ENCODE data around the gene YOD1.

GRCh38 chr1:207039380-207040180 is 11.4 kb downstream of the YOD1 start:
- TF ChIP-seq, protein P1, sequence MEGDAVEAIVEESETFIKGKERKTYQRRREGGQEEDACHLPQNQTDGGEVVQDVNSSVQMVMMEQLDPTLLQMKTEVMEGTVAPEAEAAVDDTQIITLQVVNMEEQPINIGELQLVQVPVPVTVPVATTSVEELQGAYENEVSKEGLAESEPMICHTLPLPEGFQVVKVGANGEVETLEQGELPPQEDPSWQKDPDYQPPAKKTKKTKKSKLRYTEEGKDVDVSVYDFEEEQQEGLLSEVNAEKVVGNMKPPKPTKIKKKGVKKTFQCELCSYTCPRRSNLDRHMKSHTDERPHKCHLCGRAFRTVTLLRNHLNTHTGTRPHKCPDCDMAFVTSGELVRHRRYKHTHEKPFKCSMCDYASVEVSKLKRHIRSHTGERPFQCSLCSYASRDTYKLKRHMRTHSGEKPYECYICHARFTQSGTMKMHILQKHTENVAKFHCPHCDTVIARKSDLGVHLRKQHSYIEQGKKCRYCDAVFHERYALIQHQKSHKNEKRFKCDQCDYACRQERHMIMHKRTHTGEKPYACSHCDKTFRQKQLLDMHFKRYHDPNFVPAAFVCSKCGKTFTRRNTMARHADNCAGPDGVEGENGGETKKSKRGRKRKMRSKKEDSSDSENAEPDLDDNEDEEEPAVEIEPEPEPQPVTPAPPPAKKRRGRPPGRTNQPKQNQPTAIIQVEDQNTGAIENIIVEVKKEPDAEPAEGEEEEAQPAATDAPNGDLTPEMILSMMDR (conservative IDR thresholded peaks at IDR 0.05), result no peak
- no peak for TF ChIP-seq EZH2 (IDR thresholded peaks at IDR 0.05; ENCODE audit: low read depth)

Measured in PC-9 (cell line).